Measurements from ENCODE around the gene CRHR2.

- TF ChIP-seq, protein P1, sequence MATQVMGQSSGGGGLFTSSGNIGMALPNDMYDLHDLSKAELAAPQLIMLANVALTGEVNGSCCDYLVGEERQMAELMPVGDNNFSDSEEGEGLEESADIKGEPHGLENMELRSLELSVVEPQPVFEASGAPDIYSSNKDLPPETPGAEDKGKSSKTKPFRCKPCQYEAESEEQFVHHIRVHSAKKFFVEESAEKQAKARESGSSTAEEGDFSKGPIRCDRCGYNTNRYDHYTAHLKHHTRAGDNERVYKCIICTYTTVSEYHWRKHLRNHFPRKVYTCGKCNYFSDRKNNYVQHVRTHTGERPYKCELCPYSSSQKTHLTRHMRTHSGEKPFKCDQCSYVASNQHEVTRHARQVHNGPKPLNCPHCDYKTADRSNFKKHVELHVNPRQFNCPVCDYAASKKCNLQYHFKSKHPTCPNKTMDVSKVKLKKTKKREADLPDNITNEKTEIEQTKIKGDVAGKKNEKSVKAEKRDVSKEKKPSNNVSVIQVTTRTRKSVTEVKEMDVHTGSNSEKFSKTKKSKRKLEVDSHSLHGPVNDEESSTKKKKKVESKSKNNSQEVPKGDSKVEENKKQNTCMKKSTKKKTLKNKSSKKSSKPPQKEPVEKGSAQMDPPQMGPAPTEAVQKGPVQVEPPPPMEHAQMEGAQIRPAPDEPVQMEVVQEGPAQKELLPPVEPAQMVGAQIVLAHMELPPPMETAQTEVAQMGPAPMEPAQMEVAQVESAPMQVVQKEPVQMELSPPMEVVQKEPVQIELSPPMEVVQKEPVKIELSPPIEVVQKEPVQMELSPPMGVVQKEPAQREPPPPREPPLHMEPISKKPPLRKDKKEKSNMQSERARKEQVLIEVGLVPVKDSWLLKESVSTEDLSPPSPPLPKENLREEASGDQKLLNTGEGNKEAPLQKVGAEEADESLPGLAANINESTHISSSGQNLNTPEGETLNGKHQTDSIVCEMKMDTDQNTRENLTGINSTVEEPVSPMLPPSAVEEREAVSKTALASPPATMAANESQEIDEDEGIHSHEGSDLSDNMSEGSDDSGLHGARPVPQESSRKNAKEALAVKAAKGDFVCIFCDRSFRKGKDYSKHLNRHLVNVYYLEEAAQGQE (IDR thresholded peaks at IDR 0.05; ENCODE audit: unreplicated experiment), result no peak
- TF ChIP-seq, protein P2, sequence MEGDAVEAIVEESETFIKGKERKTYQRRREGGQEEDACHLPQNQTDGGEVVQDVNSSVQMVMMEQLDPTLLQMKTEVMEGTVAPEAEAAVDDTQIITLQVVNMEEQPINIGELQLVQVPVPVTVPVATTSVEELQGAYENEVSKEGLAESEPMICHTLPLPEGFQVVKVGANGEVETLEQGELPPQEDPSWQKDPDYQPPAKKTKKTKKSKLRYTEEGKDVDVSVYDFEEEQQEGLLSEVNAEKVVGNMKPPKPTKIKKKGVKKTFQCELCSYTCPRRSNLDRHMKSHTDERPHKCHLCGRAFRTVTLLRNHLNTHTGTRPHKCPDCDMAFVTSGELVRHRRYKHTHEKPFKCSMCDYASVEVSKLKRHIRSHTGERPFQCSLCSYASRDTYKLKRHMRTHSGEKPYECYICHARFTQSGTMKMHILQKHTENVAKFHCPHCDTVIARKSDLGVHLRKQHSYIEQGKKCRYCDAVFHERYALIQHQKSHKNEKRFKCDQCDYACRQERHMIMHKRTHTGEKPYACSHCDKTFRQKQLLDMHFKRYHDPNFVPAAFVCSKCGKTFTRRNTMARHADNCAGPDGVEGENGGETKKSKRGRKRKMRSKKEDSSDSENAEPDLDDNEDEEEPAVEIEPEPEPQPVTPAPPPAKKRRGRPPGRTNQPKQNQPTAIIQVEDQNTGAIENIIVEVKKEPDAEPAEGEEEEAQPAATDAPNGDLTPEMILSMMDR (conservative IDR thresholded peaks at IDR 0.05; ENCODE audit: low read depth in 2 of 2), result no peak
- no peak for TF ChIP-seq EZH2phosphoT487 (IDR thresholded peaks at IDR 0.05; ENCODE audit: unreplicated experiment)
Observed at GRCh38 chr7:30728591-30729100, 46.4 kb upstream of the CRHR2 start.

All from GM23338 (cell line).